ENCODE measurements around the gene DIP2A. TPM values are rescaled to one million over a fixed set of nuclear protein-coding genes. Genes with fewer than 3 reads are reported as not detected.

The DIP2A gene
- total and polyA plus RNA-seq, 2 of the 13 experiments (the other 11 are each of a cell fraction or from before 2014, with no cell fraction given), result 18.5 to 37.6 TPM

GRCh38 chr21:46581780-46582307 lies 123.2 kb downstream of the DIP2A start (continued):
- TF ChIP-seq ETV5 (CRISPR knock-in tag; IDR thresholded peaks at IDR 0.05; ENCODE audit: borderline replicate concordance), result no peak
- TF ChIP-seq ZHX2 (IDR thresholded peaks at IDR 0.05; ENCODE audit: low read depth), result no peak
- no peak for TF ChIP-seq ZHX2 (CRISPR knock-in tag; IDR thresholded peaks at IDR 0.05; ENCODE audit: borderline replicate concordance)
- 0 out of 2 replicates have a peak, but pooled peaks have one; percentile 22 for TF ChIP-seq MTA1 (CRISPR knock-in tag; IDR thresholded peaks at IDR 0.05; ENCODE audit: borderline replicate concordance)
- no peak for TF ChIP-seq RAD51 (IDR thresholded peaks at IDR 0.05; ENCODE audit: borderline replicate concordance)
- no peak for TF ChIP-seq RCOR2 (CRISPR knock-in tag; IDR thresholded peaks at IDR 0.05)
- TF ChIP-seq KLF15 (CRISPR knock-in tag; IDR thresholded peaks at IDR 0.05; ENCODE audit: borderline replicate concordance), result no peak
- TF ChIP-seq NCOR1 (IDR thresholded peaks at IDR 0.05; ENCODE audit: borderline replicate concordance, low read length), result peak; percentile 62; the same call in 1 of the 2 replicates
- no peak for TF ChIP-seq YEATS4 (CRISPR knock-in tag; IDR thresholded peaks at IDR 0.05; ENCODE audit: borderline replicate concordance)
- TF ChIP-seq CCDC6 (CRISPR knock-in tag; IDR thresholded peaks at IDR 0.05), result 0 out of 2 replicates have a peak, but pooled peaks have one; percentile 34
- TF ChIP-seq ATRX (CRISPR knock-in tag; IDR thresholded peaks at IDR 0.05; ENCODE audit: borderline replicate concordance), result no peak
- TF ChIP-seq BRF2 (CRISPR knock-in tag; IDR thresholded peaks at IDR 0.05), result no peak
- TF ChIP-seq CBX5 (CRISPR knock-in tag; IDR thresholded peaks at IDR 0.05; ENCODE audit: borderline replicate concordance), result no peak
- TF ChIP-seq, protein P1, sequence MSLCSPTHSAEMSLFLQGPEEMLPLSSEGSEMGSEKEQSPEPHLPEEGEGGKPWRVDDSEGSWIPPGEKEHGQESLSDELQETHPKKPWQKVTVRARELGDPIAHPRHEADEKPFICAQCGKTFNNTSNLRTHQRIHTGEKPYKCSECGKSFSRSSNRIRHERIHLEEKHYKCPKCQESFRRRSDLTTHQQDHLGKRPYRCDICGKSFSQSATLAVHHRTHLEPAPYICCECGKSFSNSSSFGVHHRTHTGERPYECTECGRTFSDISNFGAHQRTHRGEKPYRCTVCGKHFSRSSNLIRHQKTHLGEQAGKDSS (CRISPR knock-in tag; IDR thresholded peaks at IDR 0.05; ENCODE audit: borderline replicate concordance, low read depth), result 0 out of 2 replicates have a peak, but pooled peaks have one; percentile 54
- TF ChIP-seq ZNF143 (CRISPR knock-in tag; IDR thresholded peaks at IDR 0.05), result no peak
- TF ChIP-seq, protein P2, sequence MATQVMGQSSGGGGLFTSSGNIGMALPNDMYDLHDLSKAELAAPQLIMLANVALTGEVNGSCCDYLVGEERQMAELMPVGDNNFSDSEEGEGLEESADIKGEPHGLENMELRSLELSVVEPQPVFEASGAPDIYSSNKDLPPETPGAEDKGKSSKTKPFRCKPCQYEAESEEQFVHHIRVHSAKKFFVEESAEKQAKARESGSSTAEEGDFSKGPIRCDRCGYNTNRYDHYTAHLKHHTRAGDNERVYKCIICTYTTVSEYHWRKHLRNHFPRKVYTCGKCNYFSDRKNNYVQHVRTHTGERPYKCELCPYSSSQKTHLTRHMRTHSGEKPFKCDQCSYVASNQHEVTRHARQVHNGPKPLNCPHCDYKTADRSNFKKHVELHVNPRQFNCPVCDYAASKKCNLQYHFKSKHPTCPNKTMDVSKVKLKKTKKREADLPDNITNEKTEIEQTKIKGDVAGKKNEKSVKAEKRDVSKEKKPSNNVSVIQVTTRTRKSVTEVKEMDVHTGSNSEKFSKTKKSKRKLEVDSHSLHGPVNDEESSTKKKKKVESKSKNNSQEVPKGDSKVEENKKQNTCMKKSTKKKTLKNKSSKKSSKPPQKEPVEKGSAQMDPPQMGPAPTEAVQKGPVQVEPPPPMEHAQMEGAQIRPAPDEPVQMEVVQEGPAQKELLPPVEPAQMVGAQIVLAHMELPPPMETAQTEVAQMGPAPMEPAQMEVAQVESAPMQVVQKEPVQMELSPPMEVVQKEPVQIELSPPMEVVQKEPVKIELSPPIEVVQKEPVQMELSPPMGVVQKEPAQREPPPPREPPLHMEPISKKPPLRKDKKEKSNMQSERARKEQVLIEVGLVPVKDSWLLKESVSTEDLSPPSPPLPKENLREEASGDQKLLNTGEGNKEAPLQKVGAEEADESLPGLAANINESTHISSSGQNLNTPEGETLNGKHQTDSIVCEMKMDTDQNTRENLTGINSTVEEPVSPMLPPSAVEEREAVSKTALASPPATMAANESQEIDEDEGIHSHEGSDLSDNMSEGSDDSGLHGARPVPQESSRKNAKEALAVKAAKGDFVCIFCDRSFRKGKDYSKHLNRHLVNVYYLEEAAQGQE (IDR thresholded peaks at IDR 0.05; ENCODE audit: borderline replicate concordance in 1 of 2, low read depth in 1 of 2, low read length in 2 of 2), result no peak
- TF ChIP-seq CREB3 (CRISPR knock-in tag; IDR thresholded peaks at IDR 0.05), result no peak

Data from HepG2 (cell line).